HEK293 (cell line): Measurements from ENCODE around the gene FDX1.
"Not testable (repeated sequence)": the region's sequence is repeated elsewhere in the genome, so short reads cannot be mapped to it uniquely, and the experiment has no call there.

Source experiments
- CTCF ChIA-PET: fragments of 350-600 bp; formaldehyde crosslinking; extraction: SDS; loops from one replicate; lab custom pipeline; 2021; ENCODE audit warnings: antibody characterized with exemption; lab: Yijun Ruan, JAX
- POLR2A ChIA-PET: fragments of 300-600 bp; formaldehyde crosslinking; extraction: SDS; loops from one replicate; lab custom pipeline; 2020; ENCODE audit warnings: antibody characterized with exemption, inconsistent platforms; lab: Yijun Ruan, JAX
- H3K27ac ChIP-seq: fragments of 200-500 bp; sonication (Bioruptor generic); 2 replicates; pipeline ENCODE4 v1.5.1; 2014; ENCODE audit warnings: low read depth, low read length, control low read depth, inconsistent platforms; ENCODE audit errors: extremely low read depth
- H3K36me3 ChIP-seq, 2 experiments: fragments of 200-500 bp in 1 of 2; sonication (Bioruptor generic) in 1 of 2; 1 replicate in 1 of 2; 2 replicates in 1 of 2; pipeline ENCODE4 v1.5.1; 2014 to 2017; ENCODE audit warnings: inconsistent platforms in 2 of 2, low read length in 2 of 2; ENCODE audit not compliant: control insufficient read depth in 2 of 2, insufficient read depth in 1 of 2
- H3K4me1 ChIP-seq: fragments of 200-500 bp; sonication (Bioruptor generic); 2 replicates; pipeline ENCODE4 v1.5.1; 2014; ENCODE audit warnings: mild to moderate bottlenecking, low read length, inconsistent platforms; ENCODE audit not compliant: control insufficient read depth, insufficient read depth
- H3K4me3 ChIP-seq: 2 replicates; pipeline ENCODE4 v1.5.1; 2011; ENCODE audit warnings: low read depth, mild to moderate bottlenecking, control low read depth, low read length, moderate library complexity
- H3K9me3 ChIP-seq: fragments of 200-500 bp; sonication (Bioruptor generic); 2 replicates; pipeline ENCODE4 v1.5.1; 2014; ENCODE audit warnings: low read depth, low read length, inconsistent platforms; ENCODE audit not compliant: control insufficient read depth, insufficient read depth
- FEZF1 ChIP-seq: fragments of 450-650 bp; formaldehyde crosslinking; IDR thresholded peaks from 2 replicates; pipeline ENCODE4 v1.5.1; 2016; ENCODE audit warnings: missing biosample characterization, missing genetic modification characterization
- KLF7 ChIP-seq: fragments of 450-650 bp; formaldehyde crosslinking; IDR thresholded peaks from 2 replicates; pipeline ENCODE4 v1.5.1; 2016; ENCODE audit warnings: missing biosample characterization, missing genetic modification characterization, borderline replicate concordance
- PRDM2 ChIP-seq: fragments of 450-650 bp; formaldehyde crosslinking; IDR thresholded peaks from 2 replicates; pipeline ENCODE4 v1.5.1; 2016; ENCODE audit warnings: missing biosample characterization, missing genetic modification characterization, borderline replicate concordance
- SP2 ChIP-seq: fragments of 450-650 bp; formaldehyde crosslinking; IDR thresholded peaks from 2 replicates; pipeline ENCODE4 v1.5.1; 2016; ENCODE audit warnings: missing biosample characterization, missing genetic modification characterization
- ZBTB49 ChIP-seq: fragments of 450-650 bp; formaldehyde crosslinking; IDR thresholded peaks from 2 replicates; pipeline ENCODE4 v1.5.1; 2016; ENCODE audit warnings: missing biosample characterization, missing genetic modification characterization, low read depth
- ZFHX2 ChIP-seq: fragments of 450-650 bp; formaldehyde crosslinking; conservative IDR thresholded peaks from 2 replicates; pipeline ENCODE4 v1.5.1; 2016; ENCODE audit warnings: missing biosample characterization, missing genetic modification characterization
- ZNF112 ChIP-seq: fragments of 450-650 bp; formaldehyde crosslinking; IDR thresholded peaks from 2 replicates; pipeline ENCODE4 v1.5.0; 2017; ENCODE audit warnings: missing biosample characterization, missing genetic modification characterization
- ZNF169 ChIP-seq: fragments of 450-650 bp; formaldehyde crosslinking; IDR thresholded peaks from 2 replicates; pipeline ENCODE4 v1.5.1; 2016; ENCODE audit warnings: missing biosample characterization, missing genetic modification characterization
- ZNF23 ChIP-seq: fragments of 450-650 bp; formaldehyde crosslinking; IDR thresholded peaks from 2 replicates; pipeline ENCODE4 v1.5.1; 2016; ENCODE audit warnings: missing biosample characterization, missing genetic modification characterization, borderline replicate concordance
- ZNF248 ChIP-seq: fragments of 450-650 bp; formaldehyde crosslinking; IDR thresholded peaks from 2 replicates; pipeline ENCODE4 v1.5.1; 2017; ENCODE audit warnings: missing biosample characterization, missing genetic modification characterization
- ZNF350 ChIP-seq: fragments of 450-650 bp; formaldehyde crosslinking; IDR thresholded peaks from 2 replicates; pipeline ENCODE4 v1.5.0; 2017; ENCODE audit warnings: missing biosample characterization, mild to moderate bottlenecking, missing genetic modification characterization
- ZNF354C ChIP-seq: fragments of 450-650 bp; formaldehyde crosslinking; IDR thresholded peaks from 2 replicates; pipeline ENCODE4 v1.5.1; 2016; ENCODE audit warnings: missing biosample characterization, missing genetic modification characterization, low read depth, borderline replicate concordance
- ZNF521 ChIP-seq: fragments of 450-650 bp; formaldehyde crosslinking; IDR thresholded peaks from 2 replicates; pipeline ENCODE4 v1.5.1; 2017; ENCODE audit warnings: missing biosample characterization, mild to moderate bottlenecking, missing genetic modification characterization
- ZNF544 ChIP-seq: fragments of 450-650 bp; formaldehyde crosslinking; IDR thresholded peaks from 2 replicates; pipeline ENCODE4 v1.5.0; 2017; ENCODE audit warnings: missing biosample characterization, missing genetic modification characterization
- ZNF549 ChIP-seq: fragments of 450-650 bp; IDR thresholded peaks from 2 replicates; pipeline ENCODE4 v1.5.1; 2018; ENCODE audit warnings: missing biosample characterization, missing genetic modification characterization, mild to moderate bottlenecking, inconsistent platforms, moderate library complexity
- ZNF585B ChIP-seq: fragments of 450-650 bp; formaldehyde crosslinking; IDR thresholded peaks from 2 replicates; pipeline ENCODE4 v1.5.1; 2016; ENCODE audit warnings: missing biosample characterization, missing genetic modification characterization
- ZNF624 ChIP-seq: fragments of 450-650 bp; formaldehyde crosslinking; IDR thresholded peaks from 2 replicates; pipeline ENCODE4 v1.5.1; 2017; ENCODE audit warnings: missing biosample characterization, missing genetic modification characterization

FDX1 gene

GRCh38 chr11:110392056-110392455 is 37.7 kb upstream of the FDX1 start:
- Histone ChIP-seq H3K4me1 (no peaks in the 10 kb centered on the region), H3K9me3 (no peaks in the 10 kb centered on the region), H3K4me3 (no peak overlapping the region), H3K36me3 (no peaks in the 10 kb centered on the region), H3K27ac (no peak overlapping the region)
- ChIA-PET CTCF (interaction anchor here (0.8 kb wide), 1 partner anchor 41 kb away, joined by 3 read pairs; no protein-coding TSS in a partner anchor), POLR2A (no interaction called here)
- no peak for TF ChIP-seq PRDM2

GRCh38 chr11:110397668-110398286 is 32.0 kb upstream of the FDX1 start:
- POLR2A ChIA-PET, H3K4me3 ChIP-seq, H3K36me3 ChIP-seq, H3K4me1 ChIP-seq, H3K27ac ChIP-seq, H3K9me3 ChIP-seq: not testable (repeated sequence)
- CTCF ChIA-PET, result interaction anchor here (0.6 to 1.5 kb wide), 2 partner anchors 28 to 1031 kb away, joined by 3 read pairs; no protein-coding TSS in a partner anchor

- H3K4me3 ChIP-seq, H3K9me3 ChIP-seq, H3K27ac ChIP-seq, CTCF ChIA-PET, H3K36me3 ChIP-seq, H3K4me1 ChIP-seq, POLR2A ChIA-PET: not testable (repeated sequence)
Observed at GRCh38 chr11:110403585-110403984, 26.2 kb upstream of the FDX1 start.

GRCh38 chr11:110405636-110406035 is 24.1 kb upstream of the FDX1 start:
- CTCF ChIA-PET, H3K27ac ChIP-seq, H3K4me1 ChIP-seq, H3K36me3 ChIP-seq, H3K4me3 ChIP-seq, H3K9me3 ChIP-seq, POLR2A ChIA-PET: not testable (repeated sequence)

- H3K36me3 ChIP-seq, result no peaks in the 10 kb centered on the region
- POLR2A ChIA-PET, result no interaction called here
- H3K4me3 ChIP-seq, result no peak overlapping the region
- CTCF ChIA-PET, result interaction anchor here (0.6 kb wide), 1 partner anchor 366 kb away, joined by 3 read pairs; no protein-coding TSS in a partner anchor
- no peaks in the 10 kb centered on the region for H3K4me1 ChIP-seq
- H3K27ac ChIP-seq, result no peak overlapping the region
- no peaks in the 10 kb centered on the region for H3K9me3 ChIP-seq
- TF ChIP-seq ZNF544, result no peak
- TF ChIP-seq ZNF521 (tag by site-specific recombination), result no peak
- no peak for TF ChIP-seq FEZF1 (tag by site-specific recombination)
- no peak for TF ChIP-seq ZNF585B
- no peak for TF ChIP-seq ZNF112 (tag by site-specific recombination)
- TF ChIP-seq ZNF169 (tag by site-specific recombination), result no peak
- TF ChIP-seq ZFHX2 (tag by site-specific recombination), result no peak
- TF ChIP-seq ZNF549 (tag by site-specific recombination), result no peak
- no peak for TF ChIP-seq SP2 (tag by site-specific recombination)
- TF ChIP-seq KLF7 (tag by site-specific recombination), result no peak
- TF ChIP-seq ZNF354C (tag by site-specific recombination), result no peak
- TF ChIP-seq ZNF624 (tag by site-specific recombination), result no peak
- TF ChIP-seq ZNF248 (tag by site-specific recombination), result no peak
- TF ChIP-seq ZNF23 (tag by site-specific recombination), result no peak
- no peak for TF ChIP-seq ZNF350 (tag by site-specific recombination)
- TF ChIP-seq ZBTB49 (tag by site-specific recombination), result no peak
Observed at GRCh38 chr11:110407315-110407714, 22.4 kb upstream of the FDX1 start.
